Sigmoid colon (tissue), 7 donors: ENCODE data around the gene ASCL5. TPM values are rescaled to one million over a fixed set of nuclear protein-coding genes. Genes with fewer than 3 reads are reported as not detected.

ENCODE experiments used
- DNase-seq: peaks from one replicate; pipeline ENCODE4 v3.0.0-alpha.2; 2019
- H3K27ac ChIP-seq, 4 donors: fragments of 200-600 bp; sonication (generic); one replicate each; pipeline ENCODE4 v1.5.1; 2016 to 2019; ENCODE audit warnings: mild to moderate bottlenecking in 1 of 4
- H3K27me3 ChIP-seq, 3 donors: fragments of 200-600 bp; sonication (generic); one replicate each; pipeline ENCODE4 v1.5.1; 2019; ENCODE audit warnings: mild to moderate bottlenecking in 1 of 3
- H3K36me3 ChIP-seq, 4 donors: fragments of 200-600 bp; sonication (generic); one replicate each; pipeline ENCODE4 v1.5.1; 2016 to 2019
- H3K4me1 ChIP-seq, 4 donors: fragments of 200-600 bp; sonication (generic); one replicate each; pipeline ENCODE4 v1.5.1; 2017 to 2019
- H3K4me3 ChIP-seq, 4 donors: fragments of 200-600 bp; sonication (generic); one replicate each; pipeline ENCODE4 v1.5.1; 2017 to 2019; ENCODE audit warnings: mild to moderate bottlenecking in 2 of 4, moderate library complexity in 1 of 4
- H3K9me3 ChIP-seq, 4 donors: fragments of 200-600 bp in 3 of 4; sonication (generic) in 3 of 4; one replicate each; pipeline versions ENCODE4 v1.5.1 to v1.6.1; 2013 to 2019
- EP300 ChIP-seq, 4 donors: sonication (generic); formaldehyde crosslinking; IDR thresholded peaks; one replicate each; pipeline ENCODE4 v1.6.1; 2017; ENCODE audit warnings: antibody characterized with exemption in 4 of 4
- POLR2A ChIP-seq, 2 donors: fragments of 450-650 bp; IDR thresholded peaks; one replicate each; pipeline ENCODE4 v1.6.1; 2016; ENCODE audit warnings: antibody characterized with exemption in 2 of 2, mild to moderate bottlenecking in 2 of 2, moderate library complexity in 2 of 2
- POLR2AphosphoS5 ChIP-seq, 4 donors: sonication (generic); formaldehyde crosslinking; IDR thresholded peaks; one replicate each; pipeline ENCODE4 v1.6.1; 2017; ENCODE audit warnings: antibody characterized with exemption in 4 of 4
- WGBS, 2 donors: extraction: QIAGEN DNeasy Blood & Tissue Kit; methylation state at CpG; one replicate each; pipeline ENCODE4 v1.1.7; 2013; 5-methylcytosine and 5-hydroxymethylcytosine counted together
- intact Hi-C: fragments of 100-400 bp; cut with DNase I; formaldehyde crosslinking; loops from one replicate; pipeline ENCODE4 v1.15.1; 2023
- polyA plus RNA-seq, 3 donors: library from polyadenylated mRNA; stranded (reverse); fragments of 200-250 nt; gene quantifications; one replicate each; pipeline ENCODE4 v1.2.3, GENCODE V29; 2013
- total RNA-seq, 4 donors: library from RNA; depleted of rRNA; stranded (reverse); fragments of >200 nt; gene quantifications; one replicate each; pipeline ENCODE4 v1.1.0, GENCODE V29; 2016
- TF ChIP-seq, protein P1 (sequence below), 4 experiments: fragments of 450-650 bp in 3 of 4; fragments of 200-600 bp in 1 of 4; IDR thresholded peaks; one replicate each; pipeline ENCODE4 v1.5.1; 2016 to 2019; ENCODE audit warnings: antibody characterized with exemption in 4 of 4, mild to moderate bottlenecking in 3 of 4, moderate library complexity in 2 of 4
- donor health status: healthy with polysubstance abuse.
- donor health status: Bipolar disorder and iron deficiency.
- donor health status: healthy.

Gene ASCL5
- total and polyA plus RNA-seq, 7 donors: 0.06 TPM; not detected in 6

DNA sequence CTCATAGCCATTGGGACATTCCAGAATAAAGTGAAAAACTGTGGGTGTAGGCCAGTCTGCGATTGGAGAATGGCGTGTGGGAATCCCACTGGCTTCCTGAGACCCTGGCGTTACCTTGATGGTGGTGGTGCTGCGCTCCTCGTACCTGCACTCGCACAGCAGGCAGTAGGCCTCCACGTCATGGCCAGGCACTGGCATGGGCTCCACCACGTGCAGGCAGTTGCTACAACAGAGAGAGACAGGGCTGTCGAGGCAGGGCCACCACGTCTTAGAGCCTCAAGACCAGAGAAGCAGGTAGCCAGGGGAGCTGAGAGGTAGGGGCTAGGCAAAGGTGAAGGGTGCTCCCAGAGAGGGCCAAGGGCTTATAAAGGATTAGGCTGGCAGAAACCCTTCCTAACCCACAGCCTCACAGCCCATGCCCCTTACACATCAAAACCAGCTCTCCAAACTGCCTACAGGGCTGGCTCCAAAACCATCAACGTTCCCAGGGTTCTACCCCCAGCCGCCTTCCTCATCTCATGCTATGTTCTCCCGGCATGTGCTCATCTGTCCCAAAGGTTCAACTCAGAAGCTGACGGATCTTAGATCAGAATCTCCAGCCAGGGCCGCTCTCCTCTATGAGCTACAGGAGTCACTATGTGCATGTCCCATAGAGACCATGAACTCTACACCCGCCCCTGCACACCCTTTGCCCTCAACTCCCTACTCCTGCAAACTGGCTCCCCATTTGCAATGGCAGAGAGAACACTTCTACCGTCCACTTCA, 19.8 kb upstream of the ASCL5 start:
- no peak overlapping the region for H3K27ac ChIP-seq
- TF ChIP-seq POLR2AphosphoS5 (IDR thresholded peaks at IDR 0.05) (no peak), EP300 (IDR thresholded peaks at IDR 0.05) (no peak), POLR2A (IDR thresholded peaks at IDR 0.05) (no peak)
- TF ChIP-seq, protein P1, sequence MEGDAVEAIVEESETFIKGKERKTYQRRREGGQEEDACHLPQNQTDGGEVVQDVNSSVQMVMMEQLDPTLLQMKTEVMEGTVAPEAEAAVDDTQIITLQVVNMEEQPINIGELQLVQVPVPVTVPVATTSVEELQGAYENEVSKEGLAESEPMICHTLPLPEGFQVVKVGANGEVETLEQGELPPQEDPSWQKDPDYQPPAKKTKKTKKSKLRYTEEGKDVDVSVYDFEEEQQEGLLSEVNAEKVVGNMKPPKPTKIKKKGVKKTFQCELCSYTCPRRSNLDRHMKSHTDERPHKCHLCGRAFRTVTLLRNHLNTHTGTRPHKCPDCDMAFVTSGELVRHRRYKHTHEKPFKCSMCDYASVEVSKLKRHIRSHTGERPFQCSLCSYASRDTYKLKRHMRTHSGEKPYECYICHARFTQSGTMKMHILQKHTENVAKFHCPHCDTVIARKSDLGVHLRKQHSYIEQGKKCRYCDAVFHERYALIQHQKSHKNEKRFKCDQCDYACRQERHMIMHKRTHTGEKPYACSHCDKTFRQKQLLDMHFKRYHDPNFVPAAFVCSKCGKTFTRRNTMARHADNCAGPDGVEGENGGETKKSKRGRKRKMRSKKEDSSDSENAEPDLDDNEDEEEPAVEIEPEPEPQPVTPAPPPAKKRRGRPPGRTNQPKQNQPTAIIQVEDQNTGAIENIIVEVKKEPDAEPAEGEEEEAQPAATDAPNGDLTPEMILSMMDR (IDR thresholded peaks at IDR 0.05): no peak
- no peak for DNase-seq
- WGBS, 2 donors: 89 to 93% methylated on average over 17 of the region's 17 CpGs
- H3K36me3 ChIP-seq: peaks cover 33 to 100% (median 50%) of the 10 kb centered on the region in 4 donors
- H3K4me1 ChIP-seq: no peaks in the 10 kb centered on the region
- H3K9me3 ChIP-seq: no peaks in the 10 kb centered on the region
- no peak overlapping the region for H3K4me3 ChIP-seq
- no peaks in the 10 kb centered on the region for H3K27me3 ChIP-seq
- intact Hi-C loops: no loop called here

DNA sequence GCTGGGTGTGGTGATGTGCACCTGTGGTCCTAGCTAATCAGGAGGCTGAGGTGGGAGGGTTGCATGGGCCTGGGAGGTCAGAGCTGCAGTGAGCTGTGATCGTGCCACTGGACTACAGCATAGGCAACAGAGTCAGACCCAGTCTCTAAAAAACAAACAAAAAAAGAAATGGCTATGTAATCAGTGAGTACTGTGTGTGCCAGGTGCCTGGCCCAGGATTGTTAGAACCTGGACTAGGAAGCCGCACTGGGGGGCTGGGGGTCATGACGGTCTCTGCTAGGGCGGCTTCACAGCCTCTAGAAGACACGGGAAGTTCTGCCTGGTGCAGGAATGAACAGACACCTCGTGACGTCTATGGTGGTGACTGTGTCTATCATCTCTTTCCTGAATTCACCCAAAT, 18.8 kb upstream of the ASCL5 start:
- Histone ChIP-seq H3K4me3 (no peak overlapping the region), H3K36me3 (peaks cover 27 to 100% (median 56%) of the 10 kb centered on the region in 4 donors), H3K9me3 (no peaks in the 10 kb centered on the region), H3K4me1 (no peaks in the 10 kb centered on the region), H3K27me3 (no peaks in the 10 kb centered on the region), H3K27ac (no peak overlapping the region)
- DNase-seq: no peak
- 86 to 98% methylated on average over 7 of the region's 7 CpGs for WGBS, 2 donors
- intact Hi-C loops: no loop called here
- TF ChIP-seq EP300 (IDR thresholded peaks at IDR 0.05): no peak
- TF ChIP-seq POLR2AphosphoS5 (IDR thresholded peaks at IDR 0.05): no peak
- TF ChIP-seq POLR2A (IDR thresholded peaks at IDR 0.05): no peak
- TF ChIP-seq, protein P1 (IDR thresholded peaks at IDR 0.05): no peak

- Histone ChIP-seq H3K9me3 (no peaks in the 10 kb centered on the region), H3K27me3 (no peaks in the 10 kb centered on the region), H3K36me3 (peaks cover 27 to 100% (median 59%) of the 10 kb centered on the region in 4 donors), H3K27ac (no peak overlapping the region), H3K4me1 (no peaks in the 10 kb centered on the region), H3K4me3 (no peak overlapping the region)
- WGBS, 2 donors: 92 to 94% methylated on average over 3 of the region's 3 CpGs
- intact Hi-C loops: no loop called here
- no peak for TF ChIP-seq POLR2A (IDR thresholded peaks at IDR 0.05)
- TF ChIP-seq, protein P1 (IDR thresholded peaks at IDR 0.05): no peak
- no peak for TF ChIP-seq POLR2AphosphoS5 (IDR thresholded peaks at IDR 0.05)
- no peak for TF ChIP-seq EP300 (IDR thresholded peaks at IDR 0.05)
- no peak for DNase-seq
Observed at GRCh38 chr1:201145132-201145531, 18.1 kb upstream of the ASCL5 start.

GRCh38 chr1:201144701-201145100, 17.7 kb upstream of the ASCL5 start:
- DNase-seq: no peak
- peaks cover 27 to 100% (median 58%) of the 10 kb centered on the region in 4 donors for H3K36me3 ChIP-seq
- TF ChIP-seq EP300 (IDR thresholded peaks at IDR 0.05): no peak
- TF ChIP-seq POLR2A (IDR thresholded peaks at IDR 0.05): no peak
- WGBS, 2 donors: 76 to 84% methylated on average over 5 of the region's 5 CpGs
- H3K27ac ChIP-seq: no peak overlapping the region
- H3K4me1 ChIP-seq: no peaks in the 10 kb centered on the region
- H3K4me3 ChIP-seq: no peak overlapping the region
- intact Hi-C loops: no loop called here
- no peaks in the 10 kb centered on the region for H3K27me3 ChIP-seq
- no peaks in the 10 kb centered on the region for H3K9me3 ChIP-seq

DNA sequence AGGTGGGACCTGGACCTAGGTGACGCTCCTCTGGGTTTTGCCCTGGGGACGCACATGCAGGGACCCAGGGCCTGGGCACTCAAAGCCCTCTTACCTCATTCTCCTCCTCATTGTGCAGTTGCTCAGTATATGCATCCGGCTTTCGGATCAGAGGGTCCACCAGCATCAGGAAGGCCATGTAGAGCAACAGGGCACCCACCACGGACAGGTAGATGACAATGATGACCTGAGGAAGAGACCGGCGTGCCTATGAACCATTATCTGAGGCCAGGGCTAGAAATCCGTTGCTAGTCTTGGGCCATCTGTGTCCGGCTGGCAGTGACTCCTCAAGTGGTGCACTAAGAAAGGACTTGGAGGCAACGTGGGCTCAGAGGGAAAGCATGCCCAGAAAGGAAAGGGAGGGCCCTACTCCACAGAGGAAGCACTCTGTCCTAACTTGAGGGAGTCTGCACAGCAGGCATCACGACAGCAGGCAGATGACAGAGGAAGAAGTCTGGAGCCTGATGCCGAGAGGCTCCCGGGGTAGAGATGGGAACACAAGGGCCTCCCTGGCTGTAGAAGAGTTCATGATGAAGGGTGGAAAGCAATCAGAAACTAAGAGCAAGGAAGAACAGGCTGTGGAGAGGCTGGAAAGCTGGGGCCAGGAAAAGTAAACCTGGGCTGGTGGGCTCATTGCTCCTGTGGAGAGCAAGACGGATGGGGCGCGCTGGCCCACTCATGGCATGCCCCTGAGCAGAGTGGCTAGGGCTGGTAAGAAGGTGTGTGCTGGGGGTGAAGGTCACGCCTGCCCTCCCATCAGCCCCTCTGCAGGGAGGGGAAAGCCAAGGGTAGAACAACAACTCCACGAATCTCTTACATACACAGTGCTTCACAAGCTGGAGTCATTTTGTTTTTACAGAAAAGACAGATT, 17.0 kb upstream of the ASCL5 start:
- TF ChIP-seq POLR2A (IDR thresholded peaks at IDR 0.05) (no peak), EP300 (IDR thresholded peaks at IDR 0.05) (no peak), POLR2AphosphoS5 (IDR thresholded peaks at IDR 0.05) (no peak)
- TF ChIP-seq, protein P1 (IDR thresholded peaks at IDR 0.05): no peak
- Histone ChIP-seq H3K27ac (no peak overlapping the region), H3K27me3 (no peaks in the 10 kb centered on the region), H3K36me3 (peaks cover 27 to 99% (median 58%) of the 10 kb centered on the region in 4 donors), H3K9me3 (no peaks in the 10 kb centered on the region), H3K4me3 (no peak overlapping the region), H3K4me1 (no peaks in the 10 kb centered on the region)
- intact Hi-C loops: no loop called here
- DNase-seq: no peak
- WGBS, 2 donors: 91 to 92% methylated on average over 18 of the region's 18 CpGs
